Endothelial cell of umbilical vein (primary cell): ENCODE measurements around the gene MINDY4. TPM values are rescaled to one million over a fixed set of nuclear protein-coding genes. Genes with fewer than 3 reads are reported as not detected.

Experiments
- BruUV-seq: library from RNA; stranded (reverse); fragments of 400-500 nt; replicated peaks from 2 replicates; lab custom pipeline; 2021; lab: Mats Ljungman, UMichigan
- CTCF ChIA-PET: fragments of 300-600, 350-600 bp; sonication (Branson Sonifier 250); formaldehyde crosslinking; loops from one replicate; lab custom pipeline; 2021; ENCODE audit warnings: antibody characterized with exemption, inconsistent platforms; lab: Charles Lee
- POLR2A ChIA-PET: fragments of 300-600, 350-600 bp; sonication (Branson Sonifier 250); formaldehyde crosslinking; loops from one replicate; lab custom pipeline; 2021; ENCODE audit warnings: antibody characterized with exemption, inconsistent platforms; lab: Charles Lee
- DNase-seq: peaks from one replicate; pipeline ENCODE4 v3.0.0-alpha.2; 2011; ENCODE audit warnings: low read depth, low spot score
- FAIRE-seq: peaks from 2 replicates; lab custom pipeline; 2011; peaks lifted over from hg19 to GRCh38; lab: Jason Lieb, UNC
- H2AFZ ChIP-seq: 2 replicates; pipeline ENCODE4 v1.6.0; 2012; ENCODE audit warnings: low read depth, low read length, control low read depth, inconsistent platforms
- H3K27ac ChIP-seq: 2 replicates; pipeline ENCODE4 v1.5.1; 2011; ENCODE audit warnings: low read depth, mild to moderate bottlenecking, control low read depth, low read length, moderate library complexity; ENCODE audit not compliant: insufficient read depth
- H3K27me3 ChIP-seq, 2 experiments: 2 replicates each; pipeline versions ENCODE4 v1.6.0 to v1.6.1; 2011; ENCODE audit warnings: low read length in 2 of 2, mixed read lengths in 1 of 2; ENCODE audit not compliant: control insufficient read depth in 2 of 2, insufficient read depth in 2 of 2
- H3K36me3 ChIP-seq, 2 experiments: 2 replicates in 1 of 2; 3 replicates in 1 of 2; pipeline ENCODE4 v1.5.1; 2011; ENCODE audit warnings: low read length in 2 of 2, mild to moderate bottlenecking in 1 of 2, moderate library complexity in 1 of 2; ENCODE audit not compliant: control insufficient read depth in 2 of 2, insufficient read depth in 2 of 2; ENCODE audit errors: extremely low read depth in 1 of 2
- H3K4me1 ChIP-seq: 3 replicates; pipeline ENCODE4 v1.5.1; 2011; ENCODE audit warnings: mild to moderate bottlenecking, low read length; ENCODE audit not compliant: control insufficient read depth, insufficient read depth; ENCODE audit errors: extremely low read depth
- H3K4me2 ChIP-seq: 2 replicates; pipeline ENCODE4 v1.6.1; 2011; ENCODE audit warnings: low read length, control low read depth, mixed read lengths; ENCODE audit not compliant: insufficient read depth
- H3K4me3 ChIP-seq, 3 experiments: fragments of 200-600 bp in 1 of 3; sonication (generic), shearing (Covaris generic) in 1 of 3; replicated peaks in 1 of 3; 2 replicates each; pipeline ENCODE4 v1.5.1; 2011 to 2016; ENCODE audit warnings: control low read depth in 3 of 3, low read length in 3 of 3, mild to moderate bottlenecking in 2 of 3, inconsistent platforms in 1 of 3, low read depth in 1 of 3, moderate library complexity in 1 of 3; ENCODE audit not compliant: insufficient read depth in 1 of 3
- H3K79me2 ChIP-seq: 2 replicates; pipeline ENCODE4 v1.6.0; 2012; ENCODE audit warnings: low read length, inconsistent platforms; ENCODE audit not compliant: control insufficient read depth, insufficient read depth
- H3K9ac ChIP-seq: replicated peaks from 2 replicates; pipeline ENCODE3; 2011; ENCODE audit warnings: low read length, control low read depth; ENCODE audit not compliant: insufficient read depth; ENCODE audit errors: extremely low read depth
- H3K9me1 ChIP-seq: replicated peaks from 3 replicates; pipeline ENCODE4 v1.6.0; 2011; ENCODE audit warnings: mild to moderate bottlenecking, low read length; ENCODE audit not compliant: control insufficient read depth, insufficient read depth; ENCODE audit errors: extremely low read depth
- H3K9me3 ChIP-seq: replicated peaks from 2 replicates; pipeline ENCODE4 v1.5.1; 2012; ENCODE audit warnings: low read length, inconsistent platforms; ENCODE audit not compliant: control insufficient read depth, insufficient read depth
- H4K20me1 ChIP-seq: replicated peaks from 2 replicates; pipeline ENCODE3; 2011; ENCODE audit warnings: mild to moderate bottlenecking, low read length; ENCODE audit not compliant: control insufficient read depth, insufficient read depth; ENCODE audit errors: extremely low read depth
- CTCF ChIP-seq, 2 donors: IDR thresholded peaks; 1 replicate in 1 of 2; 2 replicates in 1 of 2; pipeline ENCODE4 v1.5.1; 2011; ENCODE audit warnings: low read length in 2 of 2, mild to moderate bottlenecking in 2 of 2, moderate library complexity in 2 of 2, control low read depth in 1 of 2, inconsistent platforms in 1 of 2, low read depth in 1 of 2; ENCODE audit not compliant: insufficient read depth in 1 of 2; ENCODE audit errors: extremely low read depth in 1 of 2
- EZH2 ChIP-seq: IDR thresholded peaks from 2 replicates; pipeline ENCODE4 v1.6.1; 2012; ENCODE audit warnings: borderline replicate concordance, low read depth, mild to moderate bottlenecking, moderate library complexity, low read length, inconsistent platforms; ENCODE audit not compliant: severe bottlenecking
- FOS ChIP-seq: IDR thresholded peaks from 2 replicates; pipeline ENCODE4 v1.6.1; 2011; ENCODE audit warnings: mild to moderate bottlenecking, low read length, moderate library complexity, borderline replicate concordance; ENCODE audit not compliant: insufficient read depth
- GATA2 ChIP-seq: IDR thresholded peaks from 2 replicates; pipeline ENCODE4 v1.7.0; 2011; ENCODE audit warnings: low read depth, mild to moderate bottlenecking, moderate library complexity, mixed read lengths, low read length; ENCODE audit not compliant: insufficient read length, insufficient read depth
- JUN ChIP-seq: IDR thresholded peaks from 2 replicates; pipeline ENCODE4 v1.6.1; 2011; ENCODE audit warnings: borderline replicate concordance, low read depth; ENCODE audit not compliant: insufficient read length, insufficient read depth
- MAX ChIP-seq: IDR thresholded peaks from 2 replicates; pipeline ENCODE4 v1.6.1; 2011; ENCODE audit not compliant: insufficient read depth, insufficient read length
- MYC ChIP-seq: IDR thresholded peaks from one replicate; pipeline ENCODE4 v1.6.1; 2011; ENCODE audit warnings: mild to moderate bottlenecking, low read depth, low read length
- POLR2A ChIP-seq: IDR thresholded peaks from 2 replicates; pipeline ENCODE4 v1.6.1; 2012; ENCODE audit warnings: low read depth, mild to moderate bottlenecking, control low read depth, low read length
- POLR2AphosphoS5 ChIP-seq: IDR thresholded peaks from 2 replicates; pipeline ENCODE4 v1.6.1; 2012; ENCODE audit warnings: low read depth, mild to moderate bottlenecking, control low read depth, low read length, moderate library complexity; ENCODE audit not compliant: insufficient read depth
- dilution Hi-C: fragments of 300-500 bp; cut with MboI; formaldehyde crosslinking; loops from one replicate; pipeline ENCODE4 v1.15.0; 2019; ENCODE audit warnings: low sequenced_read_pairs; ENCODE audit not compliant: extremely low pct_ligation_motif_present
- intact Hi-C: fragments of 100-400 bp; cut with micrococcal nuclease; formaldehyde crosslinking; loops from one replicate; pipeline ENCODE4 v1.10.0; 2022
- polyA plus RNA-seq, 4 experiments: library from polyadenylated mRNA; depleted of rRNA in 3 of 4; stranded (reverse) in 3 of 4; unstranded in 1 of 4; fragments of >200 nt; gene quantifications; 2 replicates each; pipeline versions ENCODE4 v1.2.1 to v1.2.3, GENCODE V29; 2011 to 2012; ENCODE audit warnings: missing spikeins in 1 of 4
- total RNA-seq: library from RNA; stranded (reverse); gene quantifications from 2 replicates; pipeline ENCODE4 v1.2.3, GENCODE V29; 2021

The MINDY4 gene
- total and polyA plus RNA-seq, 2 donors (not counting 3 experiments of a cell fraction or from before 2014, with no cell fraction given), result 2.2 to 4.7 TPM

- POLR2A ChIA-PET, result interaction anchor here (0.5 kb wide), 1 partner anchor 68 kb away, joined by 3 read pairs; no protein-coding TSS in a partner anchor
- Histone ChIP-seq H3K4me3 (no peak overlapping the region), H3K9me3 (no peaks in the 10 kb centered on the region), H3K27me3 (peaks cover 0 to 2% of the 10 kb centered on the region in 2 experiments), H2AFZ (no peak overlapping the region), H3K79me2 (no peaks in the 10 kb centered on the region), H3K27ac (no peak overlapping the region), H3K4me1 (no peaks in the 10 kb centered on the region), H3K9ac (no peak overlapping the region), H3K9me1 (no peaks in the 10 kb centered on the region), H3K4me2 (no peak overlapping the region), H4K20me1 (no peaks in the 10 kb centered on the region), H3K36me3 (no peaks in the 10 kb centered on the region)
- TF ChIP-seq EZH2 (no peak), MYC (no peak), CTCF (IDR thresholded peaks at IDR 0.05; ENCODE audit: extremely low read depth in 1 of 2, insufficient read depth in 1 of 2, low read depth in 1 of 2, low read length in 2 of 2) (no peak), MAX (no peak), POLR2AphosphoS5 (no peak), GATA2 (no peak), JUN (no peak), FOS (no peak), POLR2A (no peak)
- DNase-seq (no peak), FAIRE-seq (no peak)
- CTCF ChIA-PET, result interaction anchor here (0.6 to 1.6 kb wide), 4 partner anchors 14 to 1822 kb away, joined by 3 to 5 read pairs (median 4); no protein-coding TSS in a partner anchor
- intact Hi-C loops (no loop called here), dilution Hi-C loops (no loop called here)
- no TSS peak for BruUV-seq
Measured at GRCh38 chr7:30817371-30817767, 46.2 kb downstream of the MINDY4 start.
